Right atrium auricular region (tissue), 2 donors: Measurements from ENCODE around the gene CACNA2D1. TPM values are rescaled to one million over a fixed set of nuclear protein-coding genes. Genes with fewer than 3 reads are reported as not detected.

ENCODE experiments used
- DNase-seq: peaks from one replicate; pipeline ENCODE4 v3.0.0-alpha.2; 2019; ENCODE audit warnings: low spot score
- H3K27ac ChIP-seq, 2 donors: fragments of 200-600 bp; sonication (generic); 1 replicate in 1 of 2; 2 replicates in 1 of 2; pipeline ENCODE4 v1.5.1; 2016 to 2019
- H3K27me3 ChIP-seq, 2 donors: fragments of 200-600 bp; sonication (generic); one replicate each; pipeline versions ENCODE4 v1.5.1 to v1.6.0; 2017 to 2019
- H3K36me3 ChIP-seq: fragments of 200-600 bp; sonication (generic); one replicate; pipeline ENCODE4 v1.5.1; 2016
- H3K4me1 ChIP-seq, 2 donors: fragments of 200-600 bp; sonication (generic); one replicate each; pipeline versions ENCODE4 v1.5.1 to v1.6.0; 2017 to 2019
- H3K4me3 ChIP-seq, 2 donors: fragments of 200-600 bp; sonication (generic); 1 replicate in 1 of 2; 2 replicates in 1 of 2; pipeline ENCODE4 v1.5.1; 2017 to 2019; ENCODE audit warnings: mild to moderate bottlenecking in 1 of 2, moderate library complexity in 1 of 2
- H3K9me3 ChIP-seq, 2 donors: fragments of 200-600 bp; sonication (generic); one replicate each; pipeline ENCODE4 v1.5.1; 2019
- CTCF ChIP-seq, 2 donors: fragments of 200-600 bp; sonication (generic); IDR thresholded peaks; one replicate each; pipeline ENCODE4 v1.5.1; 2019; ENCODE audit warnings: antibody characterized with exemption in 2 of 2
- total RNA-seq, 2 donors: library from RNA; depleted of rRNA; stranded (reverse); fragments of >200 nt; gene quantifications; one replicate each; pipeline ENCODE4 v1.1.0, GENCODE V29; 2016

CACNA2D1 gene
- total RNA-seq, 2 donors from 2014 or later = 31.5 to 54.5 TPM

- DNase-seq = no peak
- TF ChIP-seq CTCF (IDR thresholded peaks at IDR 0.05) = no peak
- Histone ChIP-seq H3K36me3 (no peaks in the 10 kb centered on the region), H3K9me3 (no peaks in the 10 kb centered on the region), H3K27ac (no peak overlapping the region), H3K4me1 (peaks cover 0 to 13% of the 10 kb centered on the region in 2 donors), H3K27me3 (no peaks in the 10 kb centered on the region), H3K4me3 (no peak overlapping the region)
These were observed 85.5 kb downstream of the CACNA2D1 start for GRCh38 chr7:82358009-82358578.

GRCh38 chr7:82348251-82348650, 95.3 kb downstream of the CACNA2D1 start:
- no peaks in the 10 kb centered on the region for H3K9me3 ChIP-seq
- H3K27ac ChIP-seq = no peak overlapping the region
- no peaks in the 10 kb centered on the region for H3K27me3 ChIP-seq
- H3K36me3 ChIP-seq = no peaks in the 10 kb centered on the region
- TF ChIP-seq CTCF (IDR thresholded peaks at IDR 0.05) = no peak
- DNase-seq = no peak
- H3K4me3 ChIP-seq = no peak overlapping the region
- no peaks in the 10 kb centered on the region for H3K4me1 ChIP-seq

GRCh38 chr7:82347808-82348207, 95.8 kb downstream of the CACNA2D1 start:
- Histone ChIP-seq H3K9me3 (no peaks in the 10 kb centered on the region), H3K4me1 (no peaks in the 10 kb centered on the region), H3K36me3 (no peaks in the 10 kb centered on the region), H3K27ac (no peak overlapping the region), H3K4me3 (no peak overlapping the region), H3K27me3 (no peaks in the 10 kb centered on the region)
- no peak for DNase-seq
- no peak for TF ChIP-seq CTCF (IDR thresholded peaks at IDR 0.05)

GRCh38 chr7:82345886-82346285, 97.7 kb downstream of the CACNA2D1 start:
- H3K4me1 ChIP-seq = no peaks in the 10 kb centered on the region
- no peaks in the 10 kb centered on the region for H3K36me3 ChIP-seq
- no peak overlapping the region for H3K4me3 ChIP-seq
- DNase-seq = no peak
- no peak overlapping the region for H3K27ac ChIP-seq
- no peaks in the 10 kb centered on the region for H3K9me3 ChIP-seq
- no peaks in the 10 kb centered on the region for H3K27me3 ChIP-seq
- TF ChIP-seq CTCF (IDR thresholded peaks at IDR 0.05) = no peak

GRCh38 chr7:82343716-82344115, 99.9 kb downstream of the CACNA2D1 start:
- no peak for DNase-seq
- no peak for TF ChIP-seq CTCF (IDR thresholded peaks at IDR 0.05)
- Histone ChIP-seq H3K9me3 (no peaks in the 10 kb centered on the region), H3K4me3 (no peak overlapping the region), H3K36me3 (no peaks in the 10 kb centered on the region), H3K27me3 (no peaks in the 10 kb centered on the region), H3K27ac (no peak overlapping the region), H3K4me1 (no peaks in the 10 kb centered on the region)

GRCh38 chr7:82339958-82340357, 103.6 kb downstream of the CACNA2D1 start:
- Histone ChIP-seq H3K36me3 (no peaks in the 10 kb centered on the region), H3K9me3 (no peaks in the 10 kb centered on the region), H3K4me3 (no peak overlapping the region), H3K4me1 (no peaks in the 10 kb centered on the region), H3K27ac (no peak overlapping the region), H3K27me3 (no peaks in the 10 kb centered on the region)
- no peak for DNase-seq
- no peak for TF ChIP-seq CTCF (IDR thresholded peaks at IDR 0.05)
